Cerebellar nuclear complex (tissue), 1 donor: ENCODE measurements around the gene PFAS.
"Not testable (repeated sequence)": the region's sequence is repeated elsewhere in the genome, so short reads cannot be mapped to it uniquely, and the experiment has no call there.

ENCODE experiments used
- DNase-seq, 2 experiments: peaks; one replicate each; lab custom pipeline; 2025; lab: John Stamatoyannopoulos, UW

Gene PFAS

DNA sequence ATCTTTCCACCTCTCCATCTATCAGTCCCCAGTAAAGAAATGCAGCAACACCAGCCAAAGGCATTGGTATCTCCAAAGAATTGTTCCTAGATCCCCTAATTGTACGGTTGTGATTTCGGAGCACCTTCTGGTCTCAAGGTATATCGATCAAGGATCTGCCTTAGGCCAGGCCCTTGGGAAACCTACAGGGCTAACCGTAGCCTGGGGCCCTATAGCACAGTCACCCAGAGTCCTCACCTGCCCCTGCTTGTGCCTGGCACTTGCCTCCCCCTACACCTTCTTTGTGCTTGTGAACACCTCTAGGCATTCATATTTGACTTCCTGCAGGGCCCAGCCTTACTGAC lies 21.9 kb upstream of the PFAS start:
- no peak for DNase-seq

DNA sequence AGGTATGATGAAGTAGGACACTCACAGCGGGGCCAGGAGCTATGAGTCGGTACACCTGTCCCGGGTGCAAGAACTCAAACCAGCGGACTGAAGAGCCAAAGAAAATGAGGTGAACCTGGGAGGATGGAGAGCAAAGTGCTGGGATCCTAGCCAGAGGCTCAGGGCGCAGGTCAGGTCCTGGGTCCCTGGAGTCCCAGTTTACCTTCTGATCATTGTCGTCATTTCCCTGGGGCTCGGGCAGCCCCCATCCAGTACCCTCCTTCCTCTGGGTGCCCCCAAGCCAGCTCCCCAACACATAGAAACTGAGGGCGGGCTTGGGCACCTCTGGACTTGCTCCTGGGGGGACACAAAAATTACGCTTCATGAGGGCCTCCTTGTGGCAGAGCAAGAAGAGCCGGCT lies 17.4 kb upstream of the PFAS start:
- DNase-seq = no peak

DNA sequence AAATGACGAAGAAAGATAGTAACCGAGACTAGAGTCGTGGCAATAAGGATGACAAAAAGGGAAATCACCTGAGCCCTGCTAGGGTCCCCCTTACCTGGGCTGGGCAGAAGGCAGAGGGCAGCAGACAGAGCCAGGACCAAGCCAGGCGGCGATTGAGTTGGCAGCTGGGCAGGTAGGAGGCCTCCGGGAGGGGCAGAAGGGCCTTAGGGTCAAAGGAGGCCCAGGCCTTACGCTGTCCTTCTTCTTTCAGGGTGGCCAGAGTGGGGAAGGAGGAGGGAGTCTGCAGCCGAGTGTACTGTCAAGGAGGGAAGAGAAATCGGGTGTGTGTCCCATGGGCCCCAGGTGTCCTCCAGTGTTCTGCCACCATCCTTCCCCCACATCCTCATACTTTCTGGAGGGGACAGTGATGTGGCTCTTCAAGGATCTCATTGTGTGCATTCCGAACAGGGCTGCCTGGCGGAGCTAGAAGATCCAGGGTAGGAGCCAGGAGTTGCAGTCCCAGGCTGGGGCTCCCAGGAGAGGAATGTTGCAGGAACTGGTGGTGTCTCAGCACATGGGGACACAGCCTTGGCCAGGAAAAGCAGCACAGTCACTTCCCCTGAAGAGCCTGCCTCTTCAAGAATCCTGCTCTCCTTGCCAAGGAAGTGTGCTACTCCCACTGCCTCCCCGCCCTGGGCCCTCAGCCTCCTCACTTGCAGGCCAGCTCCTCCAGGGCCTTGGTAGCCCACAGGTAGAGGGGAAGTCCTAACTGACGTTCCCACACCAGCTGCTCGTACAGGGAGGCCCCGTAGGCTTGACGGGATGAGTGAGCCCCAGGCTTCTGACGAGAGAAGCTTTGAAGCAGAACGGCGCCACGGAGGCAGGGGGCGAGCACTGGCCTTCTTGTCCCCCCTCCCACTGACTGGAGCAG lies 14.5 kb upstream of the PFAS start:
- DNase-seq = no peak

DNA sequence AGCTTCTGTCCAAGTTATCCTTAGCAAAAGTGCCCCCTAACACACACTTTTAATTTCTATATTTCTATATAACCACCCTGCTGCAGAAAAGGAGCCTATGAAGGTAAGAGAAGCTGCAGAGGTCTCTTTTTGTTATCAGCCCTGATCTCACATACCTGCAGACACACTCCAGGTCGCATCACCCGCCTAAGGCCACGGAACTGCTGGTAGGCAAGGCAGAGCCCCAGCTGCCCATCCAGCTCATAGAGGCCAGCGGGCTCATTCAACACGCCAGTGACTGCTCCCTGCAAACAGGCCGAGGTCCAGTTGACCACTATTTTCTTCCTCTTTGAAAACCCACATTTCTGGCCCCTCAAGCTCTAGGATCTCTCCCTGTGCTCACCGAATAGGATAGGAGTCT lies 13.4 kb upstream of the PFAS start:
- DNase-seq = no peak

DNA sequence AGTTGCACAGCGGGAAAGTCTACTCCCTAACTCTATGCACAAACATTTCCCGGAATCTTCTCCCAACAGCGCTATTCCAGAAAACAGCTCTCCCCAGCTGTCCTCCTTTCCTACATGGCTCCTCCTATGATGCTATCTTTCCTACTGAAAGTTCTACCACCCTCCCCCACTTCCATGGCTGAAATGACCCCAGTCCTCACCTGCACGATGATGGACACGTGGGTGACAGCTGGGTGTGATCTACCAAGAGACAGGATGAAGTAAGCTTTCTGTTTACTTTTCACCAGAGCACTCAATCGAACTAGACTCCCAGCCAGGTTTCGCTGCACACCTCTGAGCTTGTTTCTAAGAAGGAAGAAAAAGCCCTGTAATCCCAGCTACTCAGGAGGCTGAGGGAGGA lies 11.9 kb upstream of the PFAS start:
- DNase-seq = no peak

DNA sequence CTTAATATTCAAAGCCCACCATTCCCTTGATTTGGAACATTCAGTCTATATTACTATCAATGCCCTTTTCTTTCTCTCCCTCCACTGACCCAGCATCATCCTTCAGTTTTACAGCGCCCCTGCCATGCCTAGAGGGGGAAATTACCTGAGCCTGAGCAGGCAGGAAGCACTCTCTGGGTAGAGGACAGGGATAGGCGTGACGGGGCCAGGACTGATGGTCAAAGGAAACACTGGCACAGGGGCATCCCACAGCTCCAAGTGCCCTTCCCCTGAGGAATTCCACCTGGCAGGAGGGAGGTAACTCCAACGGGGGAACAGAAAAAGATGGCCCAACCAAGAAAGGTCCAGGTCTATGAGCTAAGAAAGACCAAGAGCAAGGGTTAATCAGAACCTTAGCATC lies 11.2 kb upstream of the PFAS start:
- no peak for DNase-seq

DNA sequence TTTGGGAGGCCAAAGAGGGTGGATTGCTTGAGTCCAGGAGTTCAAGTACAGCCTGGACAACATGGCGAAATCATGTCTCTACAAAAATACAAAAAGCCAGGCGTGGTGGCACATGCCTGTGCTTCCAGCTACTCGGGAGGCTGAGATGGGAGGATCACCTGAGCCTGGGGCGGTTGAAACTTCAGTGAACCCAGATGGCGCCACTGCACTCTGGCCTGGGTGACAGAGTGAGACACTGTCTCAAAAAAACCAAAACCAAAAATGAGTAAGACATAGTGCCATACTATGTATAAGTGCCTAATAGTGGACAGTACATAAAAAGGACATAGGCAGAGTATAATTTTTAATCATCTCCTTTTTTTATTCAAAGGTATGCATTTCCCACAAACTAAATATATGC lies 5.3 kb upstream of the PFAS start:
- no peak for DNase-seq

DNA sequence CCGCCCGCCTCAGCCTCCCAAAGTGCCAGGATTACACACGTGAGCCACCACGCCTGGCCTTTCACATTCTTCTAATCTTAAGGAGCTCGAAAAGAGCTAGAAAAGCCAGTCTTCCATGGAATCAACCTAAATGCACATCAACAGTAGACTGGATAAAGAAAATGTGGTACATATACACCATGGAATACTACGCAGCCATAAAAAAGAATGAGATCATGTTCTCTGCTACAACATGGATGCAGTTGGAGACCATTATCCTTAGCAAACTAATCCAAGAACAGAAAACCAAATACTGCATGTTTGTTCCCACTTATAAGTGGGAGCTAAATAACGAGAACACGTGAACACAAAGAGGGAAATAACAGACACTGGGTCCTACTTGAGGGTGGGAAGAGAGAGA lies 4.3 kb upstream of the PFAS start:
- no peak for DNase-seq

DNA sequence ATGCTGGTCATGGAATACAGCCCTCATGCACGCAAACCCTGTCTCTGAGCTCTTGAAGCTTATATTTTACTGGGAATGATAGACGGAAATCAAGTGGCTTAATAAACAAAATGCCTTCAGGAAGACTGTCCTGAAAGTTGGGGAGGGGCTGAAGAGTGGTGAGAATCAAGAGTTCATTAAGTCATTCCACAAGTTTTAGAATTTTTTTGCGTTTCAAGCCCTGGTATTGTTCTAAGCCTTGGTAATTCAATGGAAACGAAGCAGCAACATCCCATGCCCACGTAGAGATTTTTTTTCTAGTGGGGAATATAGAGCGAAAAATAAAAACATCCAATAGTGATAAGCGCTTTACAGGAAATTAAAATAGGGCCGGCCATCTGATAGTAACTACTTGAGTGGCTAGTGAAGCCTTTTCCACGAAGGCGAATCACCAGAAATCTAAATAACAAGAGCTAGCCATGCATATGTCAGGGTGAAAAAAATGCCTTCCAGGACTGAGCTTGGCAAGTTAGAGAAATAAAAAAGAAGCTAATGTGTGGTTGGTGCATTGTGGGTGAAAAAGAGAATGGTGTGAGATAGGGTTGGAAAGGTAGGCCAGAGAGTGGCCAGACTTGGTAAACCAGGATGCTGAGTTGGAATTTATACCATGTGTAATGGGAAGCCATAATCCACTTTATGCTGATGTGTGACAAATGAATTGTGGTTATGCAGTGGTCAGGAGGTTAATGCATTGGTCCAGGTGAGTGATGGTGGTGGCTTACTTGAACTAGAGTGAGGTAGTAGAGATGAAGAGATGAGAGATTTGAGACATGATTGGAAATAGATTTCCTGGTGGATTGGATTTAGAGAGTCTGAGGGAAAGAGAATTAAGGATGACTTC lies 772 bp downstream of the PFAS start:
- DNase-seq = no peak

DNA sequence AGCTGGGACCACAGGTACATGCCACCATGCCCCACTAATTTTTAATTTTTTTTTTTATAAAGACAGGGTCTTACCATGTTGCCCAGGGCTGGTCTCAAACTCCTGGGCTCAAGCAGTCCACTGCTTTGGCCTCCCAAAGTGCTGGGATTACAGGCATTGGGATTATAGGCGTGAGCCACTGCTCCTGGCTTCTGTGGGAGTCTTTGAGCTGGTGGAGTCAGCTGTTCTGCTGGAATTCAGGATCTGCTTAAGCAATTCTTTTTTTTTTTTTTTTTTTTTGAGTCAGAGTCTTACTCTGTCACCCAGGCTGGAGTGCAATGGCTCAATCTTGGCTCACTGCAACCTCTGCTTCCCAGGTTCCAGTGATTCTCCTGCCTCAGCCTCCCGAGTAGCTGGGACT lies 2.3 kb downstream of the PFAS start:
- DNase-seq = not testable (repeated sequence)

DNA sequence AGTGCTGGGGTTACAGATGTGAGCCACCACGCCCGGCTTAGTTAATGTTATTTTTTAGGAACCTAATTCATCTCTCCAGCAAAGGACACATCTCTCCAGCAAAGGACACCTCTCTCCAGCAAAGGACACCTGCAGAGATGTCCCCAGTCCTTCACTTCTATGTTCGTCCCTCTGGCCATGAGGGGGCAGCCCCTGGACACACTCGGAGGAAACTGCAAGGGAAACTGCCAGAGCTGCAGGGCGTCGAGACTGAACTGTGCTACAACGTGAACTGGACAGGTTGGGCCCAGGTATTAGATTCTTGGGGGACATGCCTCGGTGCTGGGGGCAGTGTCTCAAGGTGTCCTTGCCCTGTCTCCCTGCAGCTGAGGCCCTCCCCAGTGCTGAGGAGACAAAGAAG lies 4.7 kb downstream of the PFAS start:
- no peak for DNase-seq

DNA sequence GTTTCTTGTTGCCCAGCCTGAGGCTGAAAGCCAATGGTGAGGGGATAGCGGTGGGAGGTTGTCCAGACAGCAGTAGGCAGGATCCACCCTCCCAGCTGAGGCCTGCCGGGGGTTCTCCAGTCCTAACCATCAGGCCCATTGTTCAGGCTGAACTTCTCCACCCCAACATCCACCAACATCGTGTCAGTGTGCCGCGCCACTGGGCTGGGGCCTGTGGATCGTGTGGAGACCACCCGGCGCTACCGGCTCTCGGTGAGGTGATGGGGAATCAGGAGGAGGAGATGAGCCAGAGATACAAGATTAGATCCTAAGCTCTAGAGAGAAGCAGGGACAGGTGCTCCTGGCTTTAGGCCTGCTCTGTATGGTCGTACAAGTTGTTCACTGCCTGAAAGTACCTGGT lies 5.8 kb downstream of the PFAS start:
- no peak for DNase-seq

DNA sequence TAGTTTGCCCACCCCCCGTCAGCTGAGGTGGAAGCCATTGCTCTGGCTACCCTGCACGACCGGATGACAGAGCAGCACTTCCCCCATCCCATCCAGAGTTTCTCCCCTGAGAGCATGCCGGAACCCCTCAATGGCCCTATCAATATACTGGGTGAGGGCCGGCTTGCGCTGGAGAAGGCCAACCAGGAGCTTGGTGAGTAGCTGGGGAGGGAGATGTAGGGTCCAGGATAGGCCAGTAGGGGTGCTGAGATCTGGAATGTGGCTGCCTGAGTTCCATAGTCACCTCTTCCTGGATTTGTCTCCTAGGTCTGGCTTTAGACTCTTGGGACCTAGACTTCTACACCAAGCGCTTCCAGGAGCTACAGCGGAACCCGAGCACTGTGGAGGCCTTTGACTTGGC lies 6.4 kb downstream of the PFAS start:
- DNase-seq = no peak

DNA sequence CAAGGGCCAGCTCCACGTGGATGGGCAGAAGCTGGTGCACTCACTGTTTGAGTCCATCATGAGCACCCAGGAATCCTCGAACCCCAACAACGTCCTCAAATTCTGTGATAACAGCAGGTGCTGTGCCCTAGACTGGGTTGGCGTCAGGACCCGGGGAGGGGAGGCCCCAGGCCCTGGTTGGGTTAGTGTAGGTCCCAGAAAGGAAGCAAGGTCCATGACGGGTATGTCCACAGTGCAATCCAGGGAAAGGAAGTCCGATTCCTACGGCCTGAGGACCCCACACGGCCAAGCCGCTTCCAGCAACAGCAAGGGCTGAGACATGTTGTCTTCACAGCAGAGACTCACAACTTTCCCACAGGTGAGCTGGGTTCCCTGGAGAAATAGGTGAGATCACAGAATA lies 7.2 kb downstream of the PFAS start:
- no peak for DNase-seq

DNA sequence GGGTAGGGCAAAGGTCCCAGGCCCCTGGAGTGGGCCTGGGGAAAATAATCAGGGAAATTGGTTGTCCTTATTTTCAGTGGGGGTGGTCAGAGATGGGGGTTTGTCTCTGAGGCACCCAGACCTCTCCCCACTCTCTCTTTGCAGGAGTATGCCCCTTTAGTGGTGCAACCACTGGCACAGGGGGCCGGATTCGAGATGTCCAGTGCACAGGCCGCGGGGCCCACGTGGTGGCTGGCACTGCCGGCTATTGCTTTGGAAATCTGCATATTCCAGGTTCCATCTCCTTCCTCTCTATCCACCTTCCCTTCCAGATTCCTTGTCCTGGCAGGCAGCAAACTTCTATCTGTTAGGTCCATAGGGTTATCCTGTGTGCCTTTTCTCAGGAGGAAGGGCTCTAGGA lies 7.6 kb downstream of the PFAS start:
- DNase-seq = no peak

DNA sequence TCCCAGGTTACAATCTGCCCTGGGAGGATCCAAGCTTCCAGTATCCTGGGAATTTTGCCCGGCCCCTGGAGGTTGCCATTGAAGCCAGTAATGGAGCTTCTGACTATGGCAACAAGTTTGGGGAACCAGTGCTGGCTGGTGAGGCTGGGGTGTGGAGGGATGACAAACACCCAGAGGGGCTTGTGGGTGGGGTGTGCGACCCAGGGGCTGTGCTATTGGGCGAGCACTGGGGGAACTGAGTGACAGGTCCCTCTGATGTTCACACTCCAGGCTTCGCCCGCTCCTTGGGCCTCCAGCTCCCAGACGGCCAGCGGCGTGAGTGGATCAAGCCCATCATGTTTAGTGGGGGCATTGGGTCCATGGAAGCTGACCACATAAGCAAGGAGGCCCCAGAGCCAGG lies 8.7 kb downstream of the PFAS start:
- no peak for DNase-seq

DNA sequence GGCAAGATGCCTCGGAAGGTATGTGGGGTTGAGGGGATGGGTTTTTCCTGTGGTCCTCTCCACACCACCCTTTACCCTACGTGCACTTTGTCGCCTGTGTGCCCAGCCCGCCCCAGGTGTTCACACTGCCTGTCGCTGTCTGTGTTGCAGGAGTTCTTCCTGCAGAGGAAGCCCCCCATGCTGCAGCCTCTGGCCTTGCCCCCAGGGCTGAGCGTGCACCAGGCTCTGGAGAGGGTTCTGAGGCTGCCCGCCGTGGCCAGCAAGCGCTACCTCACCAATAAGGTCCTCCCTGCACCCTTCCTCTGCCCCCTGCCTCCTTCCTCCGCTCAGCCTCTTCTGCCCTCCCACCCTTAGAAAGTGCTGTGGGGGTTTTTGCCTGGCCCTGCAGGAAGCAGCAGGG lies 15.2 kb downstream of the PFAS start:
- DNase-seq = no peak

DNA sequence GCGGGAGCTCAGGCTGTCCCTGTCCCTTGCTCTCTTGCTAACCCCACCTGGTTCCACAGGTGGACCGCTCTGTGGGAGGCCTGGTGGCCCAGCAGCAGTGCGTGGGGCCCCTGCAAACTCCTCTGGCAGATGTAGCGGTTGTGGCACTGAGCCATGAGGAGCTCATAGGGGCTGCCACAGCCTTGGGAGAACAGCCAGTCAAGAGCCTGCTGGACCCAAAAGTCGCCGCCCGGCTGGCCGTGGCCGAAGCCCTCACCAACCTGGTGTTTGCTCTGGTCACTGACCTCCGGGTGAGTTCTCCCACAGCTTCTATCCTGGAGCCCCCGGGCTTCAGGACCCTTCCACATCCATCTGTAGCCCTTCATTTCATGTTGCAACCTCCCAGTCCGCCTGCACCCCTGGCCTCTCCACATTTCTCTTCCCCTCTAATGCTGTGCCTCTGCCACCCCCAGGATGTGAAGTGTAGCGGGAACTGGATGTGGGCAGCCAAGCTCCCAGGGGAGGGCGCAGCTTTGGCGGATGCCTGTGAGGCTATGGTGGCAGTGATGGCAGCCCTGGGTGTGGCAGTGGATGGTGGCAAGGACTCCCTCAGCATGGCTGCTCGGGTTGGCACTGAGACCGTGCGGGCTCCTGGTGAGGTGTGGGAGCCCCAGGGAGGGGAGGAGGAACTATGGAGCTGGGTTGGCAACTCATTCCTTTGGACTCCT lies 15.9 kb downstream of the PFAS start:
- no peak for DNase-seq

DNA sequence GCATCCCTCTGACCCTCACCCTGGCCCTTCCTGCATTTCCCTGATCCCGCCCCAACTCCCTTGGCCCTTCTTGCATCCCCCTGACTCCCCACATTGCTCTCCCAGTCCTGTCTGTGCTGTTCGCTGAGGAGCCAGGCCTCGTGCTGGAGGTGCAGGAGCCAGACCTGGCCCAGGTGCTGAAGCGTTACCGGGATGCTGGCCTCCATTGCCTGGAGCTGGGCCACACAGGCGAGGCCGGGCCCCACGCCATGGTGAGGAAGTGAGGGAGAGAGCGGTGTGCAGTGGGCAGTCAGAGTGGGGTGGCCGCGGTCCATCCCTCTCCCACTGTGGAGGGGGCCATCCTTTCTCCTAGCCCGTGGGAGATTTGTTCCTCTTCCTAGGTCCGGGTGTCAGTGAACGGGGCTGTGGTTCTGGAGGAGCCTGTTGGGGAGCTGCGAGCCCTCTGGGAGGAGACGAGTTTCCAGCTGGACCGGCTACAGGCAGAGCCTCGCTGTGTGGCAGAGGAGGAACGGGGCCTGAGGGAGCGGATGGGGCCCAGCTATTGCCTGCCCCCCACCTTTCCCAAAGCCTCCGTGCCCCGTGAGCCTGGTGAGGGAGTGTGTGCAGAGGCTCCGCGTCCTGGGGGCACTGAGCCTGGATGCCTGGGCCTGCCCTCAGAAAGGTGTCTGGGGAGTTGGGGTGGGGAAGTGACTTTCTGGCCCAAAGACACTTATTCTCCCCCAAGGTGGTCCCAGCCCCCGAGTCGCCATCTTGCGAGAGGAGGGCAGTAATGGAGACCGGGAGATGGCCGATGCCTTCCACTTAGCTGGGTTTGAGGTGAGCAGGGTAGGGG lies 17.8 kb downstream of the PFAS start:
- no peak for DNase-seq

DNA sequence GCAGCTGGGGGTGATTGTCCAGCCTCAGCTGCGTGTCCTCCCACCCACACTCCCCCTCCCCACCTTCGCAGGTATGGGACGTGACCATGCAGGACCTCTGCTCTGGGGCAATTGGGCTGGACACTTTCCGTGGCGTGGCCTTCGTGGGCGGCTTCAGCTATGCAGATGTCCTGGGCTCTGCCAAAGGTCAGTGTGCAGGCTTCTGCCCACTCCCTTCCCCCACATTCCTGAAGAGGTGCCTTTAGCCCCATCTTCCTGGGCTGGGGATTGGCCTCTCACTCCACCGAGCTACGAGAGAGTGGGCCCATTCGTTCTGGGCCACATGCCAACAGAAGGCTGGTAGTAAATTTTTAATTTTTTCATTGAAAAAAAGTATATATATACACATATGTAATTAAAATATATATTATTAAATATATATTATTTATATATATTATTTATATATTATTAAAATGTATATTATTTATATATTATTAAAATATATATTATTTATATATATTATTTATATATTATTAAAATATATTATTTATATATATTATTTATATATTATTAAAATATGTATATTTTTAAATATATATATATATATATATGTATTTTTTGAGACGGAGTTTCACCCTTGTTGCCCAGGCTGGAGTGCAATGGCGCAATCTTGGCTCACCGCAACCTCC lies 18.5 kb downstream of the PFAS start:
- DNase-seq = no peak
